Esophagus squamous epithelium (tissue), 4 donors: ENCODE data around the gene FAM174C.

Experiments used
- CTCF ChIP-seq, 6 experiments: fragments of 450-650 bp in 4 of 6; fragments of 200-600 bp in 2 of 6; sonication (generic) in 2 of 6; IDR thresholded peaks; one replicate each; pipeline ENCODE4 v1.5.1; 2016 to 2019; ENCODE audit warnings: antibody characterized with exemption in 6 of 6, mild to moderate bottlenecking in 4 of 6, moderate library complexity in 4 of 6
- POLR2A ChIP-seq, 4 donors: fragments of 450-650 bp; IDR thresholded peaks; one replicate each; pipeline ENCODE4 v1.6.1; 2017; ENCODE audit warnings: antibody characterized with exemption in 4 of 4, mild to moderate bottlenecking in 4 of 4, moderate library complexity in 3 of 4

- TF ChIP-seq POLR2A (IDR thresholded peaks at IDR 0.05) (no peak), CTCF (IDR thresholded peaks at IDR 0.05) (no peak)
Observed at GRCh38 chr19:1321539-1321938, 46.2 kb downstream of the FAM174C start.
